Mesothelial cell of epicardium (in vitro differentiated cells): Measurements from ENCODE around the gene STK17B. TPM values are rescaled to one million over a fixed set of nuclear protein-coding genes. Genes with fewer than 3 reads are reported as not detected.

Experiments
- DNase-seq, 2 experiments: peaks; one replicate each; pipeline ENCODE4 v3.0.0; 2021; ENCODE audit warnings: low spot score in 2 of 2; ENCODE audit not compliant: unreplicated experiment in 2 of 2
- H3K27ac Mint-ChIP-seq: 2 replicates; pipeline ENCODE4 v1.8.0; 2021; ENCODE audit warnings: mixed read lengths
- H3K27me3 Mint-ChIP-seq: 2 replicates; pipeline ENCODE4 v1.8.0; 2021; ENCODE audit warnings: low read depth, mixed read lengths
- H3K36me3 Mint-ChIP-seq: 2 replicates; pipeline ENCODE4 v1.8.0; 2021; ENCODE audit warnings: mixed read lengths
- H3K4me1 Mint-ChIP-seq: 2 replicates; pipeline ENCODE4 v1.8.0; 2021; ENCODE audit warnings: mixed read lengths
- H3K4me3 Mint-ChIP-seq: 2 replicates; pipeline ENCODE4 v1.8.0; 2021; ENCODE audit warnings: mild to moderate bottlenecking, moderate library complexity, mixed read lengths
- H3K9me3 Mint-ChIP-seq: 2 replicates; pipeline ENCODE4 v1.8.0; 2021; ENCODE audit warnings: mixed read lengths
- CTCF ChIP-seq: fragments of 200-600 bp; sonication (generic); IDR thresholded peaks from one replicate; pipeline ENCODE4 v1.5.0; 2021; ENCODE audit warnings: antibody characterized with exemption; ENCODE audit not compliant: unreplicated experiment
- total RNA-seq: library from RNA; stranded (reverse); gene quantifications from 3 replicates; pipeline ENCODE4 v1.2.1, GENCODE V29; 2021

The STK17B gene
- total RNA-seq, 1 donor from 2014 or later: 35.6 TPM

GRCh38 chr2:196108604-196109003 lies 62.8 kb downstream of the STK17B start:
- Mint-ChIP-seq H3K27me3 (no peaks in the 10 kb centered on the region), H3K4me1 (peaks cover 24% of the 10 kb centered on the region), H3K4me3 (no peak overlapping the region), H3K36me3 (no peaks in the 10 kb centered on the region), H3K9me3 (no peaks in the 10 kb centered on the region), H3K27ac (no peak overlapping the region)
- no peak for TF ChIP-seq CTCF
- DNase-seq: no peak

GRCh38 chr2:196105951-196106350 lies 65.4 kb downstream of the STK17B start:
- H3K27me3 Mint-ChIP-seq: no peaks in the 10 kb centered on the region
- peaks cover 18% of the 10 kb centered on the region for H3K4me1 Mint-ChIP-seq
- H3K9me3 Mint-ChIP-seq: peaks cover 3% of the 10 kb centered on the region
- H3K4me3 Mint-ChIP-seq: no peak overlapping the region
- no peak overlapping the region for H3K27ac Mint-ChIP-seq
- DNase-seq: no peak
- no peaks in the 10 kb centered on the region for H3K36me3 Mint-ChIP-seq
- no peak for TF ChIP-seq CTCF

- Mint-ChIP-seq H3K9me3 (peaks cover 3% of the 10 kb centered on the region), H3K27me3 (no peaks in the 10 kb centered on the region), H3K4me3 (no peak overlapping the region), H3K4me1 (peaks cover 26% of the 10 kb centered on the region), H3K27ac (no peak overlapping the region), H3K36me3 (no peaks in the 10 kb centered on the region)
- no peak for DNase-seq
- no peak for TF ChIP-seq CTCF
Measured at GRCh38 chr2:196104066-196104465, 67.3 kb downstream of the STK17B start.

GRCh38 chr2:196103626-196104025 lies 67.8 kb downstream of the STK17B start:
- H3K27ac Mint-ChIP-seq: no peak overlapping the region
- H3K9me3 Mint-ChIP-seq: peaks cover 3% of the 10 kb centered on the region
- H3K4me3 Mint-ChIP-seq: no peak overlapping the region
- DNase-seq: no peak
- TF ChIP-seq CTCF: no peak
- H3K27me3 Mint-ChIP-seq: no peaks in the 10 kb centered on the region
- H3K36me3 Mint-ChIP-seq: no peaks in the 10 kb centered on the region
- H3K4me1 Mint-ChIP-seq: peaks cover 26% of the 10 kb centered on the region

GRCh38 chr2:196101325-196101991 lies 69.9 kb downstream of the STK17B start:
- no peak for TF ChIP-seq CTCF
- H3K27ac Mint-ChIP-seq: peak overlapping the region; percentile 26
- H3K9me3 Mint-ChIP-seq: peaks cover 3% of the 10 kb centered on the region
- peaks cover 26% of the 10 kb centered on the region for H3K4me1 Mint-ChIP-seq
- no peak overlapping the region for H3K4me3 Mint-ChIP-seq
- no peak for DNase-seq
- H3K36me3 Mint-ChIP-seq: no peaks in the 10 kb centered on the region
- no peaks in the 10 kb centered on the region for H3K27me3 Mint-ChIP-seq

- Mint-ChIP-seq H3K27me3 (no peaks in the 10 kb centered on the region), H3K4me3 (no peak overlapping the region), H3K9me3 (peaks cover 3% of the 10 kb centered on the region), H3K36me3 (no peaks in the 10 kb centered on the region), H3K27ac (no peak overlapping the region), H3K4me1 (peaks cover 18% of the 10 kb centered on the region)
- no peak for DNase-seq
- TF ChIP-seq CTCF: no peak
Measured at GRCh38 chr2:196099916-196100315, 71.5 kb downstream of the STK17B start.
